ENCODE data around the gene SOWAHA. TPM values are rescaled to one million over a fixed set of nuclear protein-coding genes. Genes with fewer than 3 reads are reported as not detected.

Gene SOWAHA
- total RNA-seq, 1 experiment from 2014 or later = 3.7 TPM

- intact Hi-C loops (cut with micrococcal nuclease; ENCODE audit: unreplicated experiment) = loop anchor here (5.0 kb wide), 1 partner anchor 161 kb away; no protein-coding TSS in a partner anchor
- DNase-seq = no peak
- no peaks in the 10 kb centered on the region; the same call in 1 of the 2 replicates for H3K4me1 ChIP-seq
- Mint-ChIP-seq H3K27ac (ENCODE audit: unreplicated experiment) (no peak overlapping the region), H3K4me3 (ENCODE audit: unreplicated experiment) (no peak overlapping the region), H3K9me3 (ENCODE audit: unreplicated experiment) (no peaks in the 10 kb centered on the region), H3K36me3 (ENCODE audit: insufficient read depth, unreplicated experiment) (no peaks in the 10 kb centered on the region), H3K27me3 (ENCODE audit: insufficient read depth, unreplicated experiment) (no peaks in the 10 kb centered on the region), H3K4me1 (ENCODE audit: low read depth, unreplicated experiment) (no peaks in the 10 kb centered on the region)
- ChIA-PET POLR2A (no interaction called here), CTCF (interaction anchor here (0.9 kb wide), 1 partner anchor 16 kb away, joined by 3 read pairs; no protein-coding TSS in a partner anchor)
- no peaks in the 10 kb centered on the region; the same call in 1 of the 2 replicates for H3K36me3 ChIP-seq (ENCODE audit: control insufficient read depth, insufficient read depth, low read length)
- H3K27me3 ChIP-seq (replicated peaks; ENCODE audit: control insufficient read depth, insufficient read depth, low read length) = no peaks in the 10 kb centered on the region
- BruUV-seq (replicated peaks) = no TSS peak
- H3K9me3 ChIP-seq = no peaks in the 10 kb centered on the region
- no peak overlapping the region for H3K4me3 ChIP-seq (ENCODE audit: low read depth, low read length)
- no peak for TF ChIP-seq CTCF (IDR thresholded peaks at IDR 0.05; ENCODE audit: insufficient read depth in 1 of 2, low read depth in 1 of 2, low read length in 1 of 2, severe bottlenecking in 1 of 2, unreplicated experiment in 1 of 2)
These were observed 10.5 kb downstream of the SOWAHA start for GRCh38 chr5:132823481-132824050.

- Mint-ChIP-seq H3K4me3 (ENCODE audit: unreplicated experiment) (no peak overlapping the region), H3K9me3 (ENCODE audit: unreplicated experiment) (no peaks in the 10 kb centered on the region), H3K36me3 (ENCODE audit: insufficient read depth, unreplicated experiment) (no peaks in the 10 kb centered on the region), H3K27ac (ENCODE audit: unreplicated experiment) (no peak overlapping the region), H3K4me1 (ENCODE audit: low read depth, unreplicated experiment) (no peaks in the 10 kb centered on the region), H3K27me3 (ENCODE audit: insufficient read depth, unreplicated experiment) (no peaks in the 10 kb centered on the region)
- CTCF ChIA-PET = no interaction called here
- intact Hi-C loops (cut with micrococcal nuclease; ENCODE audit: unreplicated experiment) = loop anchor here (5.0 kb wide), 1 partner anchor 162 kb away; no protein-coding TSS in a partner anchor
- DNase-seq = no peak
- Histone ChIP-seq H3K4me3 (ENCODE audit: low read depth, low read length) (no peak overlapping the region), H3K9me3 (no peaks in the 10 kb centered on the region), H3K27me3 (replicated peaks; ENCODE audit: control insufficient read depth, insufficient read depth, low read length) (no peaks in the 10 kb centered on the region), H3K4me1 (peaks cover 2% of the 10 kb centered on the region; the same call in 1 of the 2 replicates), H3K36me3 (ENCODE audit: control insufficient read depth, insufficient read depth, low read length) (no peaks in the 10 kb centered on the region; the same call in 1 of the 2 replicates)
- POLR2A ChIA-PET = no interaction called here
- no peak for TF ChIP-seq CTCF (IDR thresholded peaks at IDR 0.05; ENCODE audit: insufficient read depth in 1 of 2, low read depth in 1 of 2, low read length in 1 of 2, severe bottlenecking in 1 of 2, unreplicated experiment in 1 of 2)
- BruUV-seq (replicated peaks) = no TSS peak
These were observed 11.3 kb downstream of the SOWAHA start for GRCh38 chr5:132824426-132824825.

GRCh38 chr5:132825033-132825833 lies 12.1 kb downstream of the SOWAHA start:
- no peaks in the 10 kb centered on the region for H3K9me3 Mint-ChIP-seq (ENCODE audit: unreplicated experiment)
- peaks cover 5% of the 10 kb centered on the region; the same call in 1 of the 2 replicates for H3K4me1 ChIP-seq
- no peaks in the 10 kb centered on the region; the same call in 1 of the 2 replicates for H3K36me3 ChIP-seq (ENCODE audit: control insufficient read depth, insufficient read depth, low read length)
- intact Hi-C loops (cut with micrococcal nuclease; ENCODE audit: unreplicated experiment) = no loop called here
- no TSS peak for BruUV-seq (replicated peaks)
- no peak overlapping the region for H3K27ac Mint-ChIP-seq (ENCODE audit: unreplicated experiment)
- ChIA-PET POLR2A (no interaction called here), CTCF (no interaction called here)
- no peaks in the 10 kb centered on the region for H3K27me3 Mint-ChIP-seq (ENCODE audit: insufficient read depth, unreplicated experiment)
- H3K36me3 Mint-ChIP-seq (ENCODE audit: insufficient read depth, unreplicated experiment) = no peaks in the 10 kb centered on the region
- no peak overlapping the region for H3K4me3 ChIP-seq (ENCODE audit: low read depth, low read length)
- H3K4me1 Mint-ChIP-seq (ENCODE audit: low read depth, unreplicated experiment) = no peaks in the 10 kb centered on the region
- no peaks in the 10 kb centered on the region for H3K27me3 ChIP-seq (replicated peaks; ENCODE audit: control insufficient read depth, insufficient read depth, low read length)
- no peak overlapping the region for H3K4me3 Mint-ChIP-seq (ENCODE audit: unreplicated experiment)
- no peak for DNase-seq
- no peaks in the 10 kb centered on the region for H3K9me3 ChIP-seq
- TF ChIP-seq CTCF (IDR thresholded peaks at IDR 0.05; ENCODE audit: insufficient read depth in 1 of 2, low read depth in 1 of 2, low read length in 1 of 2, severe bottlenecking in 1 of 2, unreplicated experiment in 1 of 2) = no peak

Measured in Caco-2 (cell line).